ENCODE results near the gene RAB39B.
"Not testable (repeated sequence)": the region's sequence is repeated elsewhere in the genome, so short reads cannot be mapped to it uniquely, and the experiment has no call there.

RAB39B gene

DNA sequence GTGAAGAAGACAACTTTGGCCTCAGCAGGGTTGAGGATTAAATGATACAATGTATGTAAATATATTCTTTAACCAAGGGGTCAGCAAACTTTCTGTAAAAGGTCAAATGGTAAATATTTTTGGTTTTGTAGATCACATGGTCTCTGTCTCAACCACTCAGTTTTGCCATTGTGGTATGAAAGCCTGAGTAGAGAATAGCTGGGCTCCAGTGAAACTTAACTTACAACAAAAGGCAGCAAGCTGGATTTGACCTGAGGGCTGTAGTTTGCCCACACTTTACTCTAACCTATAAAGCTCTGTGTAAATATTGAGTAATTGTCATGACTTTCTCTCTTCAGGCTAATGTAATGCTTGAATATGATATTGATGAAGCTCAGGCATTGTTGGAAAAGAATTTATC lies 28.4 kb downstream of the RAB39B start:
- TF ChIP-seq, protein P1, sequence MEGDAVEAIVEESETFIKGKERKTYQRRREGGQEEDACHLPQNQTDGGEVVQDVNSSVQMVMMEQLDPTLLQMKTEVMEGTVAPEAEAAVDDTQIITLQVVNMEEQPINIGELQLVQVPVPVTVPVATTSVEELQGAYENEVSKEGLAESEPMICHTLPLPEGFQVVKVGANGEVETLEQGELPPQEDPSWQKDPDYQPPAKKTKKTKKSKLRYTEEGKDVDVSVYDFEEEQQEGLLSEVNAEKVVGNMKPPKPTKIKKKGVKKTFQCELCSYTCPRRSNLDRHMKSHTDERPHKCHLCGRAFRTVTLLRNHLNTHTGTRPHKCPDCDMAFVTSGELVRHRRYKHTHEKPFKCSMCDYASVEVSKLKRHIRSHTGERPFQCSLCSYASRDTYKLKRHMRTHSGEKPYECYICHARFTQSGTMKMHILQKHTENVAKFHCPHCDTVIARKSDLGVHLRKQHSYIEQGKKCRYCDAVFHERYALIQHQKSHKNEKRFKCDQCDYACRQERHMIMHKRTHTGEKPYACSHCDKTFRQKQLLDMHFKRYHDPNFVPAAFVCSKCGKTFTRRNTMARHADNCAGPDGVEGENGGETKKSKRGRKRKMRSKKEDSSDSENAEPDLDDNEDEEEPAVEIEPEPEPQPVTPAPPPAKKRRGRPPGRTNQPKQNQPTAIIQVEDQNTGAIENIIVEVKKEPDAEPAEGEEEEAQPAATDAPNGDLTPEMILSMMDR (conservative IDR thresholded peaks at IDR 0.05; ENCODE audit: low read length), result no peak
- no peak overlapping the region for H3K4me3 ChIP-seq (ENCODE audit: low read length)
- DNase-seq (ENCODE audit: low read depth), result no peak

DNA sequence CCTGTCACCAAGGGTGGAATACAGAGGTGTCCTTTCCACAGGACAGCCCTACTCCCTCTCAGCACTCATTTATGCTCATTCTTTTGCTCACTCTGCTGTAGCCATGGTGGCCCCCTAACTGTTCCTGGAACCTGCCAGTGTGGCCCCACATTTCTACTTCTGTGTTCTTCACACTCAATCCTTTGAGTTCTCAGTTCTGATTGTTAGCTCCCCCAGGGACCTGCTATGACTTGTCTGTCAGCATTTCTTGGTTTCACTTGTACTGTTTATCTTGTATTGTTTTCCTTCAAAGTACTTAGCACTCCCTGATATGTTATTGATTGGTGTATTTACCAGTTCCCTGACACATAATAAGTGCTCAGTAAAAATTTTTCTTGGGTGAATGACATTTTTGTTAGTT lies 33.1 kb downstream of the RAB39B start:
- no peak overlapping the region for H3K4me3 ChIP-seq (ENCODE audit: low read length)
- TF ChIP-seq, protein P1 (conservative IDR thresholded peaks at IDR 0.05; ENCODE audit: low read length), result no peak
- DNase-seq (ENCODE audit: low read depth), result no peak

DNA sequence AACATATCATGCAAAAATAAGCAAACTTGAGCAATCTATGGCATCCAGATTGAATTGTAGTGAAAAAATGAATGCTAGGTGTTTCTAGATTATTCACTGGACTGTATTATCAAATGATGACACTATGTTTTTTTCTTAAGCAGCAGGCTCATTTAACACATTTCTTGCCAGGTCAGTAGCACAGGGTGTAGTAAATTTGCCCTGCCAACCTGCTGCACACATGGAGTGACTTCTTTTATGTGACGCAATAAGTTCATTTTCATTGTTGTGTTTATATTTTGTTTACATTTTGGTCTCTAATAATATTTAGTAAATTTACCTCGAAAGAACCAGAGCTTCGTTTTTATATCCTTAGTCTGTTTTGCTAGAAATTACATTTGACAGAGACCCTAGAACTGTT lies 38.5 kb downstream of the RAB39B start:
- no peak for DNase-seq (ENCODE audit: low read depth)
- no peak overlapping the region for H3K4me3 ChIP-seq (ENCODE audit: low read length)
- TF ChIP-seq, protein P1 (conservative IDR thresholded peaks at IDR 0.05; ENCODE audit: low read length), result no peak

DNA sequence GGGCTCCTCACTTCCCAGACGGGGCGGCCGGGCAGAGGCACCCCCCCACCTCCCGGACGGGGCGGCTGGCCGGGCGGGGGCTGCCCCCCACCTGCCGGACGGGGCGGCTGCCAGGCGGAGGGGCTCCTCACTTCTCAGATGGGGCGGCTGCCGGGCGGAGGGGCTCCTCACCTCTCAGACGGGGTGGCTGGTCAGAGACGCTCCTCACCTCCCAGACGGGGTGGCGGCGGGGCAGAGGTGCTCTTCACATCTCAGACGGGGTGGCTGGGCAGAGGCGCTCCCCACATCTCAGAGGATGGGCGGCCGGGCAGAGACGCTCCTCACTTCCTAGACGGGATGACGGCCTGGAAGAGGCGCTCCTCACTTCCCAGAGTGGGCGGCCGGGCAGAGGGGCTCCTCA lies 40.5 kb downstream of the RAB39B start:
- DNase-seq (ENCODE audit: low read depth); H3K4me3 ChIP-seq (ENCODE audit: low read length): not testable (repeated sequence)

DNA sequence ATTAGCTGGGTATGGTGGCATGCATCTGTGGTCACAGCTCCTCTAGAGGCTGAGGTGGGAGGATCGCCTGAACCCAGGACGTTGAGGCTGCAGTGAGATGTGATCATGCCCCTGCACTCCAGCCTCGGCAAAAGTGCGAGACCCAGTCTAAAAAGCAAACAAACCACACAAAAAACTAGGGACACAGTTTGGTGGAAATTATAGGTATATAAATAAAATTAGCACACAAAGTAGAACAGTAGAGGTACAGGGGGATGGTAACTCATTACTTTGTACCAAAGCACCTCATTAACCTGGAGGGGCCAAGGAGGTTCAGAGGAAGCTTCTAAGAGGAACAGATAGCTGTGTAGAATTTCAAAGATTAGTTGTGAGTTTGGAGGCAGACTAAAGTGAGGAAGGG lies 42.9 kb downstream of the RAB39B start:
- DNase-seq (ENCODE audit: low read depth), result no peak
- TF ChIP-seq, protein P1 (conservative IDR thresholded peaks at IDR 0.05; ENCODE audit: low read length), result no peak
- H3K4me3 ChIP-seq (ENCODE audit: low read length), result no peak overlapping the region

DNA sequence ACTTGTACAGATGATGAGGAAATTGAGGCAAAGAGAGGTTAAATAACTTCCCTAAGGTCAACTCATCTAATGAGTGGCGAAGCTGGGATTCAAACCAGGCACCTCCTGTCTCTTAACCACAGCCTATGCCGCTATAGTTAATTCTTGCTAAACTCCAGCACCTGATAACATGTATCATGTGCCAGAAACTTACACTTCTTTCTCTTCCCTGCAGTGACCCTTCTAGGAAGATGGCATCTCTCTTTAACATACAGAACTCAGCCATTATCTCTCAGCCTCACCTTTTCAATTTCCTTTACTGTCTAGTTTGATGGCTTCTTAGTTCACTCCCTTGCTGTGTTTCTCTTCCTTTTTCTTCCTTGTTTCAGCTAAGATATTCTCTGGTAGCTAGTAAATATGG lies 45.5 kb downstream of the RAB39B start:
- H3K4me3 ChIP-seq (ENCODE audit: low read length), result no peak overlapping the region
- TF ChIP-seq, protein P1 (conservative IDR thresholded peaks at IDR 0.05; ENCODE audit: low read length), result no peak
- DNase-seq (ENCODE audit: low read depth), result no peak

DNA sequence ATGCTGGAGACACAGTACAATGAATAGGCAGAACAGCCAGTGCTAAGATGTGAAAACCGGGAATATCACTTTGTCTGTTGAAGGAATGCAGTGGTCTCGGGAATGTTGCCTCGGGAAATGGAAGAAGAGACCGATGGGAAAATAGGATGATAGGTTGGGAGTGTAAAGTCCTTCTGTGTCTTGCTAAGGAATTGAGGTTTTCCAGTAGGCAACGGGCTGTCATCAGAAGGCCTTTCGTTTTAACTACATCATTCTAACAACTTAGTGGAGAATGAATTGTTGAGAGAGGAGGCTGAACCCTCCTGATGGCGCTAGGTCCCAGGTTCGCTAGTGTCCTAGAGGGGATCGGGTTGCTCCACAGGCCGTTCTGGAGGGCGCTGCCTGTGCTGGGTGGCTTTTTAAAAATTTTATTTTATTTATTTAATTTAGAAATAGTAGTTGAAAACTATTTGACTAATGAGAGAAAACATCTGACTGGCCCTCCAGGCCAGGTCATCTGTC lies 47.3 kb downstream of the RAB39B start:
- peak overlapping the region; percentile 84 for H3K4me3 ChIP-seq (ENCODE audit: low read length)
- DNase-seq (ENCODE audit: low read depth), result peak; percentile 3
- TF ChIP-seq, protein P1 (conservative IDR thresholded peaks at IDR 0.05; ENCODE audit: low read length), result no peak
